Measurements from ENCODE around the gene DYNLT1.
"Not testable (repeated sequence)": the region's sequence is repeated elsewhere in the genome, so short reads cannot be mapped to it uniquely, and the experiment has no call there.

DNA sequence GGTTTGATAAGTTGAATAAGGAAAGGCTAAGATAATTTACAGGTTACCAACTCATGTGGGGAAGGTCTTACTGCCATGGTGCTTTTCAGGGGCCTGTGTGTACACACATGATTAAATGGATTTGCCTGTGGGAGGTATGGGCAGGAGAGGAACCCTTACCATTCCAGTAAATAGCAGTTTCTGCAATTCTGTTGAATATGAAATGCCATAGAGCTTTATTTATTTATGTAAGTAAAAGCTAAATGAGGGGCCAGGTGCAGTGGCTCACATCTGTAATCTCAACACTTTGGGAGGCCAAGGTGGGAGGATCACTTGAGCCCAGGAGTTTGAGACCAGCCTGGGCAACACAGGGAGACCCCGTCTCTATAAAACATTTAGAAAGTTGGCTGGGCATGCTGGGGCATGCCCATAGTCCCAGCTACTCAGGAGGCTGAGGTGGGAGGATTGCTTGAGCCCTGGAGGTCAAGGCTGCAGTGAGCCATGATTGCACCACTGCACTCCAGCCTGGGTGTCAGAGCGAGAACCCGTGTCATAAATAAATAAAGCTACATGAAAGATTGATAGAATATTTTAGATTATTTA is 11.9 kb downstream of the DYNLT1 start:
- not testable (repeated sequence) for TF ChIP-seq CTCF (conservative IDR thresholded peaks at IDR 0.05; ENCODE audit: low read length); EZH2phosphoT487 (IDR thresholded peaks at IDR 0.05; ENCODE audit: borderline replicate concordance)

All from Loucy (cell line).